CD4-positive, CD25-positive, alpha-beta regulatory T cell (primary cell): ENCODE data around the gene PLA2G6. TPM values are rescaled to one million over a fixed set of nuclear protein-coding genes. Genes with fewer than 3 reads are reported as not detected.

ENCODE experiments used
- ATAC-seq, 2 donors: fragments of 150-1000 bp; cut with Tn5 transposase; one replicate each; pipeline ENCODE4 v1.10.0; 2021; ENCODE audit warnings: low read depth in 2 of 2, moderate number of reproducible peaks in 2 of 2, moderate library complexity in 1 of 2
- DNase-seq, 3 donors: peaks; one replicate each; pipeline versions ENCODE4 v3.0.0 to v3.0.0-alpha.2; 2012 to 2022; ENCODE audit warnings: mixed read lengths in 1 of 3
- H3K27ac ChIP-seq: one replicate; pipeline ENCODE4 v1.7.0; 2013; ENCODE audit warnings: mild to moderate bottlenecking, low read length; ENCODE audit not compliant: insufficient read depth, poor library complexity, severe bottlenecking
- H3K27me3 ChIP-seq: one replicate; pipeline ENCODE4 v1.7.0; 2013; ENCODE audit warnings: low read length; ENCODE audit not compliant: control insufficient read depth, insufficient read depth
- H3K36me3 ChIP-seq: one replicate; pipeline ENCODE4 v1.7.0; 2013; ENCODE audit warnings: mild to moderate bottlenecking, low read length, moderate library complexity; ENCODE audit not compliant: control insufficient read depth, insufficient read depth
- H3K4me1 ChIP-seq: 2 replicates; pipeline ENCODE4 v1.7.0; 2013; ENCODE audit warnings: mild to moderate bottlenecking, low read length; ENCODE audit not compliant: insufficient read depth, control insufficient read depth, poor library complexity, severe bottlenecking
- H3K4me3 ChIP-seq: one replicate; pipeline ENCODE4 v1.7.0; 2013; ENCODE audit warnings: low read depth, mild to moderate bottlenecking, low read length, moderate library complexity
- H3K9me3 ChIP-seq, 2 experiments: 1 replicate in 1 of 2; 2 replicates in 1 of 2; pipeline ENCODE4 v1.7.0; 2013; ENCODE audit warnings: low read length in 2 of 2, mild to moderate bottlenecking in 1 of 2, moderate library complexity in 1 of 2; ENCODE audit not compliant: control insufficient read depth in 2 of 2
- H3K27ac Mint-ChIP-seq, 3 donors: one replicate each; pipeline ENCODE4 v1.8.0; 2020 to 2022; ENCODE audit warnings: mild to moderate bottlenecking in 3 of 3, mixed read lengths in 3 of 3, moderate library complexity in 2 of 3
- H3K27me3 Mint-ChIP-seq: one replicate; pipeline ENCODE4 v1.8.0; 2022; ENCODE audit warnings: mild to moderate bottlenecking, mixed read lengths
- H3K36me3 Mint-ChIP-seq: one replicate; pipeline ENCODE4 v1.8.0; 2020; ENCODE audit warnings: mixed read lengths
- H3K4me1 Mint-ChIP-seq, 4 donors: one replicate each; pipeline ENCODE4 v1.8.0; 2020 to 2022; ENCODE audit warnings: mixed read lengths in 4 of 4, mild to moderate bottlenecking in 1 of 4
- H3K4me3 Mint-ChIP-seq, 4 donors: one replicate each; pipeline ENCODE4 v1.8.0; 2020 to 2022; ENCODE audit warnings: mild to moderate bottlenecking in 4 of 4, mixed read lengths in 4 of 4, moderate library complexity in 3 of 4
- H3K9me3 Mint-ChIP-seq, 7 donors: one replicate each; pipeline ENCODE4 v1.8.0; 2020 to 2022; ENCODE audit warnings: mixed read lengths in 7 of 7, mild to moderate bottlenecking in 3 of 7, moderate library complexity in 2 of 7
- polyA plus RNA-seq, 4 donors: library from polyadenylated mRNA; unstranded; fragments of 300-500 nt; fragmentation: Illumina TruSeq; gene quantifications; one replicate each; pipeline ENCODE4 v1.2.3, GENCODE V29; 2021
- total RNA-seq: library from RNA; stranded (reverse); gene quantifications from one replicate; pipeline ENCODE4 v1.2.3, GENCODE V29; 2022

PLA2G6 gene
- total and polyA plus RNA-seq, 5 donors from 2014 or later = 2.6 to 137 (median 5.5) TPM

DNA sequence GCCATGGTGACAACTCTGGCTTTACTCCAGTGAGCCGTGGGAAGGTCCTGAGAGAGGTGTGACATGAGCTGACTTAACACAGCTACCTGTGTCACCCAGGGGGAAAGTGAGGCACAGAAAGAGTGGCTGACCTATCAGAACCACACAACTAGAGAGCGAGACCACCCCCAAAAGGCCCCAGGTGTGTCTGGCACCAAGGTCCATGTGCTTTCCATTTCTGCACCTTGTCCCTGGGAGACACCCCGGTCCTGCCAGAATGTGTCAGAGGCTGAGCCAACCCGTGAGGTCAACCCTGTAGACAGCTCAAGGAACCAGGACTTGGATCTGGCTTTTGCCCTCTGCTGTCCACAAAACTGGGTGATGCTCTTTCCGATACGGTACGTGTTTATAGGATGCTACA lies 29.9 kb upstream of the PLA2G6 start:
- Mint-ChIP-seq H3K4me3 (no peak overlapping the region), H3K4me1 (peaks cover 0 to 19% (median 5%) of the 10 kb centered on the region in 4 donors), H3K9me3 (no peaks in the 10 kb centered on the region), H3K36me3 (peaks cover 4% of the 10 kb centered on the region), H3K27ac (no peak overlapping the region), H3K27me3 (no peaks in the 10 kb centered on the region)
- ATAC-seq (no peak), DNase-seq (no peak)
- Histone ChIP-seq H3K27ac (no peak overlapping the region), H3K9me3 (no peaks in the 10 kb centered on the region), H3K4me1 (peaks cover 6% of the 10 kb centered on the region), H3K4me3 (no peak overlapping the region), H3K36me3 (no peaks in the 10 kb centered on the region), H3K27me3 (no peaks in the 10 kb centered on the region)

DNA sequence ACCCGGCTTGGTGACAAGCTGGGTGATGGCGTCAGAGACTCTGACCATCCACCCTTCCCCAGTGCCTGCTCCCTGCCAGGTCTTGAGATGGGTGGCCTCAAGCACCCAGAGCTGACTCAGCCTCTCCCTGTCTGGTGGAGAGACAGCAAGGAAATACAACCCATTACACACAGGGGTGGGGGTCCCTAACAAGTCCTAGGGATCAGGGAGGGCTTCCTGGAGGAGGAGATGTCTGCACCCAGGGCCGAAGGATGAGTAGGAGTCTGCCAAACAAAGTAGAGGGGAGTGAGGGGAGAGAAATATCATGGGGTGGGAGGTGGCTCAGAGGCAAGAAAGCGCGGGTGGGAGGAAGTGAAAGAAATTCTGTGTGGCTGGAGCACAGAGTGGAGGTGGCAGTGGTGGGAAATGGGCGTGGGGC lies 26.9 kb upstream of the PLA2G6 start:
- H3K9me3 Mint-ChIP-seq = no peaks in the 10 kb centered on the region
- H3K36me3 ChIP-seq = no peaks in the 10 kb centered on the region
- peaks cover 4% of the 10 kb centered on the region for H3K36me3 Mint-ChIP-seq
- no peaks in the 10 kb centered on the region for H3K27me3 Mint-ChIP-seq
- H3K4me3 Mint-ChIP-seq = no peak overlapping the region
- peaks cover 0 to 26% (median 10%) of the 10 kb centered on the region in 4 donors for H3K4me1 Mint-ChIP-seq
- H3K27ac ChIP-seq = no peak overlapping the region
- no peak overlapping the region for H3K4me3 ChIP-seq
- no peak overlapping the region for H3K27ac Mint-ChIP-seq
- H3K4me1 ChIP-seq = peaks cover 2% of the 10 kb centered on the region
- H3K27me3 ChIP-seq = no peaks in the 10 kb centered on the region
- H3K9me3 ChIP-seq = no peaks in the 10 kb centered on the region
- ATAC-seq = no peak
- no peak for DNase-seq

DNA sequence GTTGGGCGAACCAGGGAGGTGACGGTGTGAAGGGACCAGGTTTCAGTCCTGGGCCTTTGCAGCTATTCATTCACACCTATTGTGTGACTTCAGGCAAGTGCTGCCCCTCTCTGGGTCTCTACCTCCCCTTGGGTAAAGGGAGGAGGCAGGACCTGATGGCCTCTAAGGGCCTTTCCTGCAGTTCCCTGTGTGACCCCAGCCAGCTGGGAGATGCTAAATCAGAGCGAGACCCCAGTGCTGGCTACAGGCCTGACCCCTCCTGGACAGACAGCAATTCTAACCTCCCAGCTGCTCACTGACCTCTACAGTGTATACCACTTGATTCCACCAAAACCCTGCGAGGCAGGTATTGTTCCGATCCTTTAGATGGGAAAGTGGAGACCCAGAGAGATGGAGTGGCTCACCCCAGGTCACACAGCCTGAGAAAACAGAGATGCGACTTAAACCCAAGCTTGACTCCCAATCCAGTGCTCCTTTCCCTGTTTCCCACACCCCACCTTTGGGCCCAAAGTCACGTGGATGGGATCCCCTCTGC lies 26.3 kb upstream of the PLA2G6 start:
- Mint-ChIP-seq H3K4me3 (no peak overlapping the region), H3K4me1 (peaks cover 0 to 21% (median 8%) of the 10 kb centered on the region in 4 donors), H3K36me3 (no peaks in the 10 kb centered on the region), H3K27me3 (no peaks in the 10 kb centered on the region), H3K9me3 (no peaks in the 10 kb centered on the region), H3K27ac (no peak overlapping the region)
- H3K36me3 ChIP-seq = no peaks in the 10 kb centered on the region
- ATAC-seq (no peak), DNase-seq (no peak)
- no peak overlapping the region for H3K27ac ChIP-seq
- no peaks in the 10 kb centered on the region for H3K9me3 ChIP-seq
- H3K4me3 ChIP-seq = no peak overlapping the region
- H3K4me1 ChIP-seq = peaks cover 8% of the 10 kb centered on the region
- H3K27me3 ChIP-seq = no peaks in the 10 kb centered on the region

GRCh38 chr22:38205261-38206128 lies 23.9 kb upstream of the PLA2G6 start:
- no peaks in the 10 kb centered on the region for H3K36me3 Mint-ChIP-seq
- Histone ChIP-seq H3K27ac (no peak overlapping the region), H3K27me3 (no peaks in the 10 kb centered on the region), H3K4me1 (peaks cover 23% of the 10 kb centered on the region), H3K9me3 (no peaks in the 10 kb centered on the region), H3K36me3 (no peaks in the 10 kb centered on the region), H3K4me3 (no peak overlapping the region)
- peak overlapping the region in 2 of 3 donors; percentile 2 to 73 for H3K27ac Mint-ChIP-seq
- H3K4me1 Mint-ChIP-seq = peaks cover 6 to 26% (median 18%) of the 10 kb centered on the region in 4 donors
- ATAC-seq = no peak
- H3K4me3 Mint-ChIP-seq = peak overlapping the region in 3 of 4 donors; percentile 11 to 88 (median 80)
- no peaks in the 10 kb centered on the region for H3K9me3 Mint-ChIP-seq
- H3K27me3 Mint-ChIP-seq = no peaks in the 10 kb centered on the region
- no peak for DNase-seq

DNA sequence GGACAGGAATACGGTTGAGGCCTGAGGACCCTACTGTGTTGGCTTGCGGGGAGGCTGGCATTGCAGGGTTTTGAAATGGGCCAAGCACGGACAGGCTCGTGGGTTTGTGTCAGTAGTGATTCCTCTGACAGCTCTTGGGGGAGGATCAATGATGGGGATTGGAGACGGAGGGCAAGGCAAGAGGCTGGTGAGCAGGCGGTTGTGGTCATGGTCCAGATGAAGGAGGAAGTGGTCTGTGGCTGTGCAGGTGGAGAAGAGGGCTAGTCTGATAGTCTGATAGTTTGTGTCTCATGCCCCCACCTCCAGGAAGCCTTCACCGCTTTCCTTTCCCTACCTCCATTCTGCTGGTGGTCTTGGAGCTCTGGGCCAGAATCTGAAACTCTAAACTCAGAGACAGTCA lies 23.2 kb upstream of the PLA2G6 start:
- no peaks in the 10 kb centered on the region for H3K36me3 Mint-ChIP-seq
- no peaks in the 10 kb centered on the region for H3K36me3 ChIP-seq
- H3K4me3 ChIP-seq = no peak overlapping the region
- H3K9me3 ChIP-seq = no peaks in the 10 kb centered on the region
- no peaks in the 10 kb centered on the region for H3K9me3 Mint-ChIP-seq
- peak overlapping the region; percentile 56 to 88 (median 75) for H3K4me3 Mint-ChIP-seq
- DNase-seq (no peak), ATAC-seq (no peak)
- no peaks in the 10 kb centered on the region for H3K27me3 Mint-ChIP-seq
- H3K4me1 ChIP-seq = peaks cover 23% of the 10 kb centered on the region
- peak overlapping the region; percentile 2 to 86 (median 73) for H3K27ac Mint-ChIP-seq
- H3K4me1 Mint-ChIP-seq = peaks cover 6 to 26% (median 18%) of the 10 kb centered on the region in 4 donors
- H3K27ac ChIP-seq = no peak overlapping the region
- H3K27me3 ChIP-seq = no peaks in the 10 kb centered on the region

- no peak for ATAC-seq
- no peak for DNase-seq
- H3K27ac ChIP-seq = peak overlapping the region; percentile 83
Observed at GRCh38 chr22:38203855-38204514, 22.4 kb upstream of the PLA2G6 start.

GRCh38 chr22:38203090-38203810 lies 21.6 kb upstream of the PLA2G6 start:
- H3K4me3 ChIP-seq = peak overlapping the region; percentile 70
- Mint-ChIP-seq H3K4me3 (peak overlapping the region; percentile 87 to 94 (median 88)), H3K27ac (peak overlapping the region; percentile 71 to 86 (median 77)), H3K27me3 (no peaks in the 10 kb centered on the region), H3K4me1 (peaks cover 6 to 29% (median 18%) of the 10 kb centered on the region in 4 donors), H3K9me3 (no peaks in the 10 kb centered on the region), H3K36me3 (no peaks in the 10 kb centered on the region)
- H3K9me3 ChIP-seq = no peaks in the 10 kb centered on the region
- peaks cover 23% of the 10 kb centered on the region for H3K4me1 ChIP-seq
- ATAC-seq (peak; percentile 19 to 25), DNase-seq (peak in 2 of 3 donors; percentile 39 to 74)
- H3K27me3 ChIP-seq = no peaks in the 10 kb centered on the region
- no peaks in the 10 kb centered on the region for H3K36me3 ChIP-seq
- peak overlapping the region; percentile 83 for H3K27ac ChIP-seq

More at GRCh38 chr22:38203855-38204514, 22.4 kb upstream of the PLA2G6 start:
- H3K36me3 ChIP-seq = no peaks in the 10 kb centered on the region
- peak overlapping the region; percentile 70 for H3K4me3 ChIP-seq
- no peaks in the 10 kb centered on the region for H3K9me3 Mint-ChIP-seq
- H3K4me3 Mint-ChIP-seq = peak overlapping the region; percentile 87 to 94 (median 88)
- H3K4me1 ChIP-seq = peaks cover 23% of the 10 kb centered on the region
- no peaks in the 10 kb centered on the region for H3K27me3 ChIP-seq
- H3K27ac Mint-ChIP-seq = peak overlapping the region; percentile 2 to 86 (median 73)
- no peaks in the 10 kb centered on the region for H3K9me3 ChIP-seq
- peaks cover 6 to 29% (median 18%) of the 10 kb centered on the region in 4 donors for H3K4me1 Mint-ChIP-seq
- H3K36me3 Mint-ChIP-seq = no peaks in the 10 kb centered on the region
- no peaks in the 10 kb centered on the region for H3K27me3 Mint-ChIP-seq
